K562 (cell line): ENCODE measurements around the gene LYPD4. TPM values are rescaled to one million over a fixed set of nuclear protein-coding genes. Genes with fewer than 3 reads are reported as not detected.

Experiments used
- BRD4 ChIP-seq: fragments of 200-600 bp; sonication (generic); IDR thresholded peaks from 2 replicates; pipeline ENCODE4 v1.6.1; 2017; ENCODE audit warnings: inconsistent platforms
- CEBPZ ChIP-seq: fragments of 150-350 bp; IDR thresholded peaks from 2 replicates; pipeline ENCODE4 v1.6.1; 2014; ENCODE audit warnings: low read depth, mild to moderate bottlenecking, low read length, borderline replicate concordance
- DPF2 ChIP-seq: fragments of 450-650 bp; IDR thresholded peaks from 2 replicates; pipeline ENCODE4 v1.6.1; 2016
- FOXJ2 ChIP-seq: fragments of 200-800 bp; sonication (Bioruptor generic); IDR thresholded peaks from 2 replicates; pipeline ENCODE4 v1.6.1; 2016; ENCODE audit warnings: missing genetic modification characterization, missing compliant biosample characterization
- GATAD2A ChIP-seq: fragments of 450-650 bp; IDR thresholded peaks from 2 replicates; pipeline ENCODE4 v1.6.1; 2017
- HSF4 ChIP-seq: fragments of 250-450 bp; sonication (Bioruptor Pico); IDR thresholded peaks from 2 replicates; pipeline ENCODE4 v2.1.2; 2022; ENCODE audit warnings: mild to moderate bottlenecking, moderate library complexity, borderline replicate concordance
- NBN ChIP-seq: fragments of 450-650 bp; IDR thresholded peaks from 2 replicates; pipeline ENCODE4 v1.6.1; 2016; ENCODE audit warnings: low read depth, mild to moderate bottlenecking
- NR2C2 ChIP-seq, 2 experiments: fragments of 200-800 bp in 1 of 2; sonication (Bioruptor generic) in 1 of 2; sonication (generic) in 1 of 2; formaldehyde crosslinking in 1 of 2; IDR thresholded peaks; 2 replicates each; pipeline versions ENCODE4 v1.6.1 to v1.8.0; 2016 to 2022; ENCODE audit warnings: mild to moderate bottlenecking in 1 of 2, missing compliant biosample characterization in 1 of 2, missing genetic modification characterization in 1 of 2, missing genetic modification reagents in 1 of 2
- POLR3A ChIP-seq: IDR thresholded peaks from 2 replicates; pipeline ENCODE4 v1.6.1; 2011; ENCODE audit warnings: borderline replicate concordance, mild to moderate bottlenecking, moderate library complexity; ENCODE audit not compliant: insufficient read length, insufficient read depth; ENCODE audit errors: extremely low read depth
- RBM17 ChIP-seq: fragments of 200-400 bp; formaldehyde crosslinking; IDR thresholded peaks from 2 replicates; pipeline ENCODE4 v1.6.1; 2017; ENCODE audit warnings: low read depth, mild to moderate bottlenecking, low read length, borderline replicate concordance
- RHOXF2B ChIP-seq: fragments of 250-450 bp; sonication (Bioruptor Pico); conservative IDR thresholded peaks from 2 replicates; pipeline ENCODE4 v1.5.1; 2021
- SP2 ChIP-seq: IDR thresholded peaks from 2 replicates; pipeline ENCODE4 v1.6.1; 2011; ENCODE audit warnings: mild to moderate bottlenecking, low read depth, low read length, moderate library complexity; ENCODE audit not compliant: poor library complexity, severe bottlenecking; ENCODE audit errors: extremely low read depth
- TAF1 ChIP-seq: IDR thresholded peaks from 2 replicates; pipeline ENCODE4 v1.6.1; 2011; ENCODE audit warnings: mild to moderate bottlenecking, low read length, moderate library complexity; ENCODE audit not compliant: insufficient read depth, control insufficient read depth, severe bottlenecking; ENCODE audit errors: extremely low read depth
- ZBTB2 ChIP-seq: fragments of 450-650 bp; IDR thresholded peaks from 2 replicates; pipeline ENCODE4 v1.6.1; 2016; ENCODE audit warnings: antibody characterized with exemption
- ZFX ChIP-seq: sonication (generic); formaldehyde crosslinking; IDR thresholded peaks from 2 replicates; pipeline ENCODE4 v1.8.0; 2022; ENCODE audit warnings: mild to moderate bottlenecking, missing genetic modification reagents, moderate library complexity
- ZNF444 ChIP-seq: fragments of 250-450 bp; sonication (Bioruptor Pico); IDR thresholded peaks from 2 replicates; pipeline ENCODE4 v1.4.0; 2020; ENCODE audit warnings: mild to moderate bottlenecking, moderate library complexity
- ZNF589 ChIP-seq: fragments of 200-800 bp; sonication (Bioruptor generic); IDR thresholded peaks from 2 replicates; pipeline ENCODE4 v1.6.1; 2016; ENCODE audit warnings: low read depth, missing genetic modification characterization, missing compliant biosample characterization
- ZNF717 ChIP-seq: fragments of 250-450 bp; sonication (Bioruptor Pico); IDR thresholded peaks from 2 replicates; pipeline ENCODE4 v1.5.0; 2021
- polyA plus RNA-seq, 8 experiments: library from polyadenylated mRNA; depleted of rRNA in 4 of 8; stranded (reverse) in 5 of 8; unstranded in 3 of 8; fragments of >200 nt; fragmentation: Nextera tagmentation in 2 of 8; fragmentation: Illumina TruSeq in 1 of 8; extraction: Ambion mirVana in 2 of 8; extraction: Trizol in 1 of 8; gene quantifications; 2 replicates each; pipeline versions ENCODE4 v1.2.1 to v1.2.3, GENCODE V29; 2011 to 2014; ENCODE audit warnings: inconsistent platforms in 1 of 8, missing spikeins in 1 of 8
- total RNA-seq, 7 experiments: library from RNA; depleted of rRNA in 6 of 7; stranded (reverse); fragments of >200 nt in 6 of 7; fragmentation: Illumina TruSeq in 2 of 7; extraction: Trizol in 2 of 7; gene quantifications; 2 replicates each; pipeline versions ENCODE4 v1.2.1 to v1.2.3, GENCODE V29; 2011 to 2021; ENCODE audit warnings: low replicate concordance in 1 of 7
- TF ChIP-seq, protein P1 (sequence below), 2 experiments: fragments of 200-800 bp in 1 of 2; sonication (Bioruptor generic) in 1 of 2; sonication (generic) in 1 of 2; formaldehyde crosslinking in 1 of 2; IDR thresholded peaks in 1 of 2; conservative IDR thresholded peaks in 1 of 2; 2 replicates each; pipeline versions ENCODE4 v1.5.0 to v1.6.1; 2016 to 2020; ENCODE audit warnings: missing compliant biosample characterization in 1 of 2, missing genetic modification characterization in 1 of 2, missing genetic modification reagents in 1 of 2
- TF ChIP-seq, protein P2 (sequence below): sonication (generic); formaldehyde crosslinking; IDR thresholded peaks from 2 replicates; pipeline ENCODE4 v1.8.0; 2022; ENCODE audit warnings: mild to moderate bottlenecking, missing genetic modification reagents

Gene LYPD4
- total and polyA plus RNA-seq, 9 of the 15 experiments (the other 6 are each of a cell fraction or from before 2014, with no cell fraction given) = 0.11 TPM; not detected in 8

DNA sequence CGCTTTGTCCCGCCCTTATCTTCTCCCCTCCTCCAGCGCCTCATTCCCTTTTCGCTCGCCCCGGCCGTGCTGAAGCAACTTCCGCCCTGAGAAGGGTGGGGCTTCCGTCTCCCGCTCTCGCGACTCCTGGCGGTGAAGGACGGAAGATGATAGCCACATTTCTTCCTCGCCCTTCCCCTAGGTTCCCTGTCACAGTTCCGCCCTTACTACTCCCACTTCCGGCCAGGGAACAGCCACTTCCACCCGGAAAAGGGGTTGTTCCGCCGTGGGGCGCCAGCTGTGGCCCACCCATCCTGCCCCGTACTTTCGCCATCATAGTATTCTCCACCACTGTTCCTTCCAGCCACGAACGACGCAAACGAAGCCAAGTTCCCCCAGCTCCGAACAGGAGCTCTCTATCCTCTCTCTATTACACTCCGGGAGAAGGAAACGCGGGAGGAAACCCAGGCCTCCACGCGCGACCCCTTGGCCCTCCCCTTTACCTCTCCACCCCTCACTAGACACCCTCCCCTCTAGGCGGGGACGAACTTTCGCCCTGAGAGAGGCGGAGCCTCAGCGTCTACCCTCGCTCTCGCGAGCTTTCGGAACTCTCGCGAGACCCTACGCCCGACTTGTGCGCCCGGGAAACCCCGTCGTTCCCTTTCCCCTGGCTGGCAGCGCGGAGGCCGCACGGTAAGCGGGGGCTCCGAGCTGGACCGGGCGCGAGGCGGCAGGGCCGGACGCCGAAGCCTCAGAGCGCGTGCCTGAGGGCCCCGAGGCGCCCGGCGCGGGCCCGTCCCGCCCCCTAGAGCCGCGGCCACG is 15.3 kb upstream of the LYPD4 start, which contains the start of gene RPS19 (continued):
- TF ChIP-seq, protein P1, sequence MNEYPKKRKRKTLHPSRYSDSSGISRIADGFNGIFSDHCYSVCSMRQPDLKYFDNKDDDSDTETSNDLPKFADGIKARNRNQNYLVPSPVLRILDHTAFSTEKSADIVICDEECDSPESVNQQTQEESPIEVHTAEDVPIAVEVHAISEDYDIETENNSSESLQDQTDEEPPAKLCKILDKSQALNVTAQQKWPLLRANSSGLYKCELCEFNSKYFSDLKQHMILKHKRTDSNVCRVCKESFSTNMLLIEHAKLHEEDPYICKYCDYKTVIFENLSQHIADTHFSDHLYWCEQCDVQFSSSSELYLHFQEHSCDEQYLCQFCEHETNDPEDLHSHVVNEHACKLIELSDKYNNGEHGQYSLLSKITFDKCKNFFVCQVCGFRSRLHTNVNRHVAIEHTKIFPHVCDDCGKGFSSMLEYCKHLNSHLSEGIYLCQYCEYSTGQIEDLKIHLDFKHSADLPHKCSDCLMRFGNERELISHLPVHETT (CRISPR knock-in tag; conservative IDR thresholded peaks at IDR 0.05 in 1 of 2, IDR thresholded peaks at IDR 0.05 in 1 of 2) = peak in 1 of 2 experiments; percentile 92; a peak in 2 of 4 replicates
- TF ChIP-seq ZNF444 = no peak
- TF ChIP-seq RBM17 = no peak
- peak; percentile 92; the same call in 1 of the 2 replicates for TF ChIP-seq GATAD2A
- TF ChIP-seq RHOXF2B (CRISPR knock-in tag) = no peak
- no peak for TF ChIP-seq ZNF589
- peak; percentile 68 for TF ChIP-seq ZFX
- 0 out of 2 replicates have a peak, but pooled peaks have one; percentile 27 for TF ChIP-seq BRD4
- TF ChIP-seq ZBTB2 = peak; percentile 95
- TF ChIP-seq, protein P2, sequence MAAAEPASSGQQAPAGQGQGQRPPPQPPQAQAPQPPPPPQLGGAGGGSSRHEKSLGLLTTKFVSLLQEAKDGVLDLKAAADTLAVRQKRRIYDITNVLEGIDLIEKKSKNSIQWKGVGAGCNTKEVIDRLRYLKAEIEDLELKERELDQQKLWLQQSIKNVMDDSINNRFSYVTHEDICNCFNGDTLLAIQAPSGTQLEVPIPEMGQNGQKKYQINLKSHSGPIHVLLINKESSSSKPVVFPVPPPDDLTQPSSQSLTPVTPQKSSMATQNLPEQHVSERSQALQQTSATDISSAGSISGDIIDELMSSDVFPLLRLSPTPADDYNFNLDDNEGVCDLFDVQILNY = no peak
- peak; percentile 68 for TF ChIP-seq NR2C2 (CRISPR knock-in tag; IDR thresholded peaks at IDR 0.05)
- TF ChIP-seq NR2C2 (tag; IDR thresholded peaks at IDR 0.05) = peak; percentile 99
- TF ChIP-seq NBN = peak; percentile 95
- peak; percentile 81 for TF ChIP-seq DPF2
- TF ChIP-seq ZNF717 (CRISPR knock-in tag) = no peak
- no peak for TF ChIP-seq CEBPZ
- TF ChIP-seq FOXJ2 (tag) = no peak
- peak; percentile 97 for TF ChIP-seq TAF1
- no peak for TF ChIP-seq POLR3A
- no peak for TF ChIP-seq HSF4
- TF ChIP-seq SP2 = peak; percentile 23
